Spleen (tissue), 7 donors: ENCODE results near the gene FZD2.

Experiments
- CTCF ChIP-seq, 11 experiments: fragments of 200-600 bp in 7 of 11; fragments of 450-650 bp in 4 of 11; sonication (generic) in 4 of 11; IDR thresholded peaks in 8 of 11; conservative IDR thresholded peaks in 3 of 11; 1 replicate in 7 of 11; 2 replicates in 4 of 11; pipeline versions ENCODE4 v1.4.0 to v1.8.0; 2016 to 2021; ENCODE audit warnings: antibody characterized with exemption in 11 of 11, inconsistent platforms in 4 of 11, mild to moderate bottlenecking in 1 of 11
- POLR2A ChIP-seq, 3 donors: fragments of 450-650 bp; IDR thresholded peaks; one replicate each; pipeline ENCODE4 v1.5.1; 2017; ENCODE audit warnings: antibody characterized with exemption in 3 of 3, mild to moderate bottlenecking in 1 of 3
- POLR2AphosphoS5 ChIP-seq, 3 donors: sonication (generic); formaldehyde crosslinking; IDR thresholded peaks; one replicate each; pipeline ENCODE4 v1.5.1; 2017; ENCODE audit warnings: antibody characterized with exemption in 3 of 3
- donor health status: DM: no; HTN: no; CAD: no; lungs with moderate emphysema.
- donor health status: DM: no; HTN: no; CAD: no.
- donor health status: DM: no; HTN: no; CAD: no.

GRCh38 chr17:44555099-44555498, 2.2 kb upstream of the FZD2 start:
- TF ChIP-seq CTCF (IDR thresholded peaks at IDR 0.05 in 8 of 11, conservative IDR thresholded peaks at IDR 0.05 in 3 of 11) = no peak
- no peak for TF ChIP-seq POLR2A (IDR thresholded peaks at IDR 0.05)
- TF ChIP-seq POLR2AphosphoS5 (IDR thresholded peaks at IDR 0.05) = no peak
